Measurements from ENCODE around the gene XRN2.

XRN2 gene

DNA sequence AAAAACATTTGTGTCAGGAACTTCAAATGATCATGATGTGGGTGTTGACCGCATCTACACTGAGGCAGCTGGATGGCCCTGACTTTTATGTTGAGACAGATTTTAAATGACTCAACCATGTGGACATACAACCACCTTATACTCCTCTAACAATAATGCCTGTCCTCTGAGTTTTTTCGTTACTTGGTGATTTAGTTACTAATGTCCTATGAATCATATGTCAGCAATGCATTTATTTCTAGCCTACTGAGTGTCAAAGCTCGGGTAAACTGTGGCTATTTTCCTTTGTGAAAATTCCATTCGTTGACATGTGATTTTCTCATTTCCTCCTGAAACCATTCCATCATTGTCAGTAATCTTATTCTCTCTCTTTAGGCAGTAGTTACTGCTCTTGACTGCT is 133.1 kb downstream of the XRN2 start:
- no peak for DNase-seq

DNA sequence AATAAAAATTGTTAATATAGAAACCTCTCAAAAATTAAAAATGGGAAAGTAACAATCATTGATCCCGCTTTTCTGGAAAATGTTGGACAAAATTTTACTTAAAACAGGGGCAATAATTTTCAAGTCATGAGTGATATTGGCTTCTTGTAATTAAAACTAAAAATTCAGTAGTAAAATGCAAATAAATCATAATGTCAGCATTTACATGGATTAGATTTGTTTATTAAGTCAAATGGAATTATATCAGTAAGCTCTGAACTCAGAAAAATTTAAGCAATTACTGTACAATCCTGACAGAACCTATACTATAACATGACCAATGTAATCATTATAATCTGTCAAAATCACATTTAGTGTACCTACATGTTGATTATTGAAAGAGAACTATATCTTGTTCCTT is 134.1 kb downstream of the XRN2 start:
- DNase-seq = no peak

DNA sequence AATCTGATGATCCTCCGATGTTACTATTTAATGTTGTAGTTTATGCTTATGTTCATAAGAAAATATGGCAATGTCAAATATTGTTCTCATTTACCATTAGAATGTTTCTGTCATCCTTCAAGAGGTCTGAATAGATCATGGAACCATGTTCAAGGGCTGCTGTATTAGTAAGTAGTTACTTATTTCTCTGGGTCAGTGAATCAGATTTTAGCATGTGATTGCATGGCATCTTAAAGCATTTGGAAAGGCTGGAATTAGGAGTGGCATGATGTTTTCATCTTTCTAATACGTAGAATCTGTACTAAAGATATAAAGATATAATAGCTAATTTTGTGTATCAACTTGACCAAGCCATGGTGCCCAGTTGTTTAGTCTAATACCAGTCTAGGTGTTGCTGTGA is 134.7 kb downstream of the XRN2 start:
- DNase-seq = no peak

Data from NCI-H1105 (cell line).